PFSK-1 (cell line): Measurements from ENCODE around the gene MAN1C1.

Experiments used
- FOXP2 ChIP-seq: optimal IDR thresholded peaks from 2 replicates; pipeline ENCODE3; 2011; ENCODE audit warnings: borderline replicate concordance, control low read depth, inconsistent platforms; ENCODE audit not compliant: insufficient read depth; ENCODE audit errors: extremely low read length, extremely low read depth
- POLR2AphosphoS5 ChIP-seq: IDR thresholded peaks from 2 replicates; pipeline ENCODE4 v1.6.1; 2012; ENCODE audit warnings: low read depth, mild to moderate bottlenecking, control low read depth, low read length, moderate library complexity
- REST ChIP-seq, 2 experiments: IDR thresholded peaks; 2 replicates each; pipeline versions ENCODE4 v1.6.1 to v1.8.0; 2011 to 2012; ENCODE audit warnings: low read depth in 2 of 2, low read length in 2 of 2, control low read depth in 1 of 2, inconsistent platforms in 1 of 2, mild to moderate bottlenecking in 1 of 2, moderate library complexity in 1 of 2; ENCODE audit not compliant: insufficient read depth in 1 of 2
- SIN3A ChIP-seq: IDR thresholded peaks from 2 replicates; pipeline ENCODE4 v1.6.1; 2012; ENCODE audit warnings: mild to moderate bottlenecking, low read length, moderate library complexity, borderline replicate concordance; ENCODE audit not compliant: insufficient read depth
- TAF1 ChIP-seq: IDR thresholded peaks from 2 replicates; pipeline ENCODE4 v1.6.1; 2012; ENCODE audit warnings: low read length, control low read depth, borderline replicate concordance; ENCODE audit not compliant: insufficient read depth

The MAN1C1 gene

DNA sequence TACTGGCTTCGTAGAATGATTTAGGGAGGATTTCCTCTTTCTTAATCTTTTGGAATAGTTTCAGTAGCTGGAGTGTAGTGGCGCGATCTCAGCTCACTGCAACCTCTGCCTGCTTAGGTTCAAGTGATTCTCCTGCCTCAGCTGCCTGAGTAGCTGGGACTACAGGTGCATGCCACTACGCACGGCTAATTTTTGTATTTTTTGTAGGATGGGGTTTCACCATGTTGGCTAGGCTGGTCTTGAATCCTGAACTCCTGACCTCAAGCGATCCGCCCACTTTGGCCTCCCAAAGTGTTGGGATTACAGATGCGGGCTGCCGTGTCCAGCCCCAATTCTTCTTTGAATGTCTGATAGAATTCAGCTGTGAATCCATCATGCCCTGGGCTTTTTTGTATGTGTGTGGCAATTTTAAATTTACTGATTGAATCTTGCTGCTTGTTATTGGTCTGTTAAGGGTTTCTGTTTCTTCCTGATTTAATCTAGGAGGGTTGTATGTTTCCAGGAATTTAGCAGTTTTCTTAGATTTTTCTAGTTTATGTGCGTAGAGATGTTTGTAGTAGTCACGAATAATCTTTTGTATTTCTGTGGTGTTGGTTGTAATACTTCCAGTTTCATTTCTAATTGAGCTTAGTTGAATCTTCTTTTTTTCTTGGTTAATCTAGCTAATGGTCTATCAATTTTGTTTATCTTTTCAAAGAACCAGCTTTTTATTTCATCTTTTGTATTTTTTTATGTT is 15.3 kb downstream of the MAN1C1 start:
- TF ChIP-seq FOXP2 = no peak
- no peak for TF ChIP-seq POLR2AphosphoS5
- TF ChIP-seq REST (IDR thresholded peaks at IDR 0.05; ENCODE audit: insufficient read depth in 1 of 2, low read depth in 2 of 2, low read length in 2 of 2) = no peak
- no peak for TF ChIP-seq SIN3A
- TF ChIP-seq TAF1 = no peak

GRCh38 chr1:25634066-25634465 is 17.5 kb downstream of the MAN1C1 start:
- TF ChIP-seq TAF1 (no peak), SIN3A (no peak), FOXP2 (no peak), REST (IDR thresholded peaks at IDR 0.05; ENCODE audit: insufficient read depth in 1 of 2, low read depth in 2 of 2, low read length in 2 of 2) (no peak), POLR2AphosphoS5 (no peak)

DNA sequence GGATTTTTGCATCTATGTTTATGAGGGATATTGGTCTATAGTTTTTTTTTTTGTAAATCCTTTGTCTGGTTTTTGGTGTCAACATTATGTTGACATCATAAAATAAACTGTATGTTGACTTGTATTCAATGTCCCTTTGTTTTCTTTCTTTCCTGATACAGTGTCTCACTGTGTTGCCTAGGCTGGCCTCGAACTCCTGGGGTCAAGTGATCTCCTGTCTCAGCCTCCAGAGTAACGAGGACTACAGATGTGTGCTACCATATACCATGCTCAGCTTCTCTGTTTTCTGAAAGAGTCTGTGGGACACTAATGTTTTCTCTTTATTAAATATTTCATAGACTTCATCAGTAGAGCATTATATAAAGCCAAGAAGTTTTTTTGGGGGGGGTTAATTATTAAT is 18.3 kb downstream of the MAN1C1 start:
- TF ChIP-seq REST (IDR thresholded peaks at IDR 0.05; ENCODE audit: insufficient read depth in 1 of 2, low read depth in 2 of 2, low read length in 2 of 2) = no peak

GRCh38 chr1:25640646-25641328 is 24.2 kb downstream of the MAN1C1 start:
- TF ChIP-seq POLR2AphosphoS5 = no peak
- TF ChIP-seq SIN3A = no peak
- TF ChIP-seq REST (IDR thresholded peaks at IDR 0.05; ENCODE audit: insufficient read depth in 1 of 2, low read depth in 2 of 2, low read length in 2 of 2) = no peak
- TF ChIP-seq FOXP2 = no peak

DNA sequence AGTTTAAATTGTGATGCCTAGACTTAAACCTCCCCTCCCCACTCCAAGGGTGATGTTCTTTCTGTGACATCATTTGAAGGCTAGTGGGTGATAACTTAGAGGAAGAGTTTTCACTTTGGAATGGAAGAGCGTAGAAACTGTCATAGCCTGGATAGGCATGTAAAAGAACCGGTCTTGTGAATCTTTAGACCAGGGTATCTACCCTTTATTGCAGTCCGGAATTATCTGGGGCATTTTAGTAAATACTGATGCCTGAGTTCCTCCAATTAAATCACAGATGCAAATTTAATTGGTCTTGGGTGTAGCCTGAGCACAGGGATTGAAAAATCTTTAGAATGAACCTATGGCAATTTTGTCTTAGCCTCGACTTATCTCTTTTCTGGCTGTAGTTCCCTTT is 24.7 kb downstream of the MAN1C1 start:
- no peak for TF ChIP-seq FOXP2
- no peak for TF ChIP-seq SIN3A
- no peak for TF ChIP-seq TAF1
- TF ChIP-seq POLR2AphosphoS5 = no peak
- TF ChIP-seq REST (IDR thresholded peaks at IDR 0.05; ENCODE audit: insufficient read depth in 1 of 2, low read depth in 2 of 2, low read length in 2 of 2) = no peak
